ENCODE measurements around the gene ENOPH1.

The ENOPH1 gene

DNA sequence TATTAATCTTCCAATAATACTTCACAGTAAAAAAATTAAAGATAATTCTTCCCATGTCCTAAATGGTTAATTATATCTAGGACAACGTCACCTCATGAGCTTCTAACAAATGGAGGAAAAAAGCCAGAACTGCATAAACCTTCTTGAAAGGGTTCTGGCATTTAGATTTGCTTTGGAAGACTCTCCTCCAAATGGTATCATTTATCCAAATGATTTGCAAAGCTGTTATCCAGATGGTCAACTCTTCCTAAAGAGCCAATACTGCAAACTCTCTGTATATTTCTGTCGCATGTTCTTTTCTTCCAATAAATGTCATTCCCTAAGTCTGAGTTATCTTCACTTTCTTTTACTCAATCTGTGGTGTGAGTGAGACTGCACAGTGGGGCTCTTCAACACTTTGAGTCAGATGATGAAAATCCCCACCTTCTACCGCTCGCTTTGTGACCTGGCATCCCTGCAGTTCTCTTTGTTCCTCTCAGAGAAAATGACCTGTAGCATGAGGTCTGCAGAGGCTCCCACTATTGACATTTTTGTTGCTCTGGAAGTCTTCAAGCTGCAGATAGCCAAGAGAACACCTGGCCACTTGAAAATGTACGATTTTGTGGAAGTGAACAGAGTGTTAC lies 78.5 kb downstream of the ENOPH1 start:
- no peak for DNase-seq (ENCODE audit: low read depth)

DNA sequence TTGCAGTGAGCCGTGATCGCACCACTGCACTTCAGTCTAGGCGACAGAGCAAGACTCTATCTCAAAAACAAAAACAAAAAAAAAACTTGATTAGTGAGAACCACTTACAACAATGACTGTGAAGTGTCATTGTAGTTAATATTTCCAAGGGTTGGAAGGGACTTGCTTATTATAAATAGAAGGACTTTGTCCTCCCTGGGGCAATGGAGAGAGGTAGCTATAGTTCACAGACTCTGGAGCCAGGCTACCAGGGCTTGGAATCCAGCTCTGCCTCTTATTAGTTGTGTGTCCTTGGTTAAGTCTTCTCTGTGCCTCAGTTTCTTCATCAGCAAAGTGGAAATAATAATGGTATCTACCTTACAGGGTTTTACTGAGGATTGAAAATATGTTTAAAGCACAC lies 79.8 kb downstream of the ENOPH1 start:
- DNase-seq (ENCODE audit: low read depth) = no peak
